Hepatocyte (in vitro differentiated cells): ENCODE measurements around the gene FRRS1. TPM values are rescaled to one million over a fixed set of nuclear protein-coding genes. Genes with fewer than 3 reads are reported as not detected.

Source experiments
- DNase-seq: peaks from one replicate; pipeline ENCODE4 v3.0.0-alpha.2; 2016; ENCODE audit warnings: low spot score
- H2AFZ ChIP-seq: fragments of 200-600 bp; sonication (generic); 2 replicates; pipeline ENCODE4 v1.6.0; 2016; ENCODE audit warnings: antibody characterized with exemption, mild to moderate bottlenecking
- H3K27ac ChIP-seq: fragments of 200-600 bp; sonication (generic); 2 replicates; pipeline ENCODE4 v1.5.1; 2016; ENCODE audit warnings: mild to moderate bottlenecking
- H3K27me3 ChIP-seq: fragments of 200-600 bp; sonication (generic); 2 replicates; pipeline ENCODE4 v1.6.1; 2016
- H3K36me3 ChIP-seq: fragments of 200-600 bp; sonication (generic); replicated peaks from 2 replicates; pipeline ENCODE4 v1.5.1; 2016; ENCODE audit warnings: low read depth; ENCODE audit not compliant: insufficient read depth
- H3K4me1 ChIP-seq: fragments of 200-600 bp; sonication (generic); 2 replicates; pipeline ENCODE4 v1.5.1; 2016; ENCODE audit warnings: mild to moderate bottlenecking, moderate library complexity; ENCODE audit not compliant: insufficient read depth
- H3K4me2 ChIP-seq: fragments of 200-600 bp; sonication (generic); 2 replicates; pipeline ENCODE4 v1.6.0; 2016
- H3K4me3 ChIP-seq: fragments of 200-600 bp; sonication (generic); 2 replicates; pipeline ENCODE4 v1.5.1; 2016; ENCODE audit warnings: mild to moderate bottlenecking
- H3K79me2 ChIP-seq: fragments of 200-600 bp; sonication (generic); 2 replicates; pipeline ENCODE4 v1.6.0; 2017; ENCODE audit warnings: mild to moderate bottlenecking
- H3K9me2 ChIP-seq: fragments of 200-600 bp; sonication (generic); replicated peaks from 2 replicates; pipeline ENCODE4 v1.6.0; 2017; ENCODE audit warnings: mild to moderate bottlenecking; ENCODE audit not compliant: insufficient read depth
- H3K9me3 ChIP-seq: fragments of 200-600 bp; sonication (generic); 2 replicates; pipeline ENCODE4 v1.5.1; 2016; ENCODE audit warnings: low read depth, mild to moderate bottlenecking
- H4K20me1 ChIP-seq: fragments of 200-600 bp; sonication (generic); 2 replicates; pipeline ENCODE4 v1.6.0; 2016; ENCODE audit warnings: mild to moderate bottlenecking; ENCODE audit not compliant: insufficient read depth, poor library complexity, severe bottlenecking
- CTCF ChIP-seq: fragments of 200-600 bp; sonication (generic); IDR thresholded peaks from 2 replicates; pipeline ENCODE4 v1.5.1; 2016; ENCODE audit warnings: antibody characterized with exemption, mild to moderate bottlenecking; ENCODE audit not compliant: poor library complexity
- EZH2 ChIP-seq: fragments of 200-600 bp; sonication (generic); IDR thresholded peaks from 2 replicates; pipeline ENCODE4 v1.6.1; 2016; ENCODE audit warnings: antibody characterized with exemption, mild to moderate bottlenecking, borderline replicate concordance
- EZH2phosphoT487 ChIP-seq: fragments of 200-600 bp; sonication (generic); IDR thresholded peaks from one replicate; pipeline ENCODE4 v1.6.1; 2018; ENCODE audit warnings: antibody characterized with exemption, mild to moderate bottlenecking, low read depth, moderate library complexity; ENCODE audit not compliant: unreplicated experiment, severe bottlenecking
- WGBS: methylation state at CpG from one replicate; pipeline ENCODE4 v1.1.6; 2016; ENCODE audit warnings: low lambda C conversion rate; ENCODE audit errors: missing lambda C conversion rate; 5-methylcytosine and 5-hydroxymethylcytosine counted together
- polyA plus RNA-seq: library from polyadenylated mRNA; unstranded; fragments of >200 nt; fragmentation: Nextera tagmentation; extraction: Ambion mirVana; gene quantifications from 2 replicates; pipeline ENCODE4 v1.2.1, GENCODE V29; 2016
- total RNA-seq: library from RNA; depleted of rRNA; stranded (reverse); fragments of >200 nt; gene quantifications from 2 replicates; pipeline ENCODE4 v1.2.3, GENCODE V29; 2014

FRRS1 gene
- total and polyA plus RNA-seq, 2 experiments from 2014 or later, result 1.5 to 26.8 TPM

GRCh38 chr1:99749504-99750347 lies 16.7 kb downstream of the FRRS1 start:
- Histone ChIP-seq H3K9me2 (no peaks in the 10 kb centered on the region), H3K36me3 (no peaks in the 10 kb centered on the region), H3K4me3 (no peak overlapping the region), H4K20me1 (no peaks in the 10 kb centered on the region), H3K27me3 (no peaks in the 10 kb centered on the region), H3K9me3 (no peaks in the 10 kb centered on the region), H3K4me1 (no peaks in the 10 kb centered on the region), H3K27ac (peak overlapping the region; percentile 19), H3K4me2 (no peak overlapping the region), H3K79me2 (peaks cover 5% of the 10 kb centered on the region), H2AFZ (no peak overlapping the region)
- TF ChIP-seq EZH2, result no peak
- no peak for TF ChIP-seq CTCF
- TF ChIP-seq EZH2phosphoT487, result no peak
- 46% methylated on average over 2 of the region's 2 CpGs for WGBS
- no peak for DNase-seq

- H3K9me2 ChIP-seq, result no peaks in the 10 kb centered on the region
- no peak overlapping the region for H3K4me2 ChIP-seq
- TF ChIP-seq EZH2phosphoT487, result no peak
- TF ChIP-seq EZH2, result no peak
- TF ChIP-seq CTCF, result no peak
- no peaks in the 10 kb centered on the region for H3K4me1 ChIP-seq
- peak overlapping the region; percentile 19 for H3K27ac ChIP-seq
- no peaks in the 10 kb centered on the region for H3K27me3 ChIP-seq
- 50% methylated on average over 2 of the region's 2 CpGs for whole genome bisulfite sequencing
- no peak overlapping the region for H3K4me3 ChIP-seq
- H3K9me3 ChIP-seq, result no peaks in the 10 kb centered on the region
- no peaks in the 10 kb centered on the region for H3K36me3 ChIP-seq
- no peak overlapping the region for H2AFZ ChIP-seq
- DNase-seq, result peak; percentile 51
- H4K20me1 ChIP-seq, result no peaks in the 10 kb centered on the region
- H3K79me2 ChIP-seq, result peaks cover 5% of the 10 kb centered on the region
These were observed 18.0 kb downstream of the FRRS1 start for GRCh38 chr1:99748419-99748818.

- H3K4me2 ChIP-seq, result no peak overlapping the region
- no peaks in the 10 kb centered on the region for H4K20me1 ChIP-seq
- no peak overlapping the region for H3K27ac ChIP-seq
- no peaks in the 10 kb centered on the region for H3K9me2 ChIP-seq
- DNase-seq, result no peak
- no peaks in the 10 kb centered on the region for H3K4me1 ChIP-seq
- no peak overlapping the region for H2AFZ ChIP-seq
- 54% methylated on average over 2 of the region's 2 CpGs for WGBS
- no peaks in the 10 kb centered on the region for H3K9me3 ChIP-seq
- no peaks in the 10 kb centered on the region for H3K27me3 ChIP-seq
- H3K36me3 ChIP-seq, result no peaks in the 10 kb centered on the region
- no peak overlapping the region for H3K4me3 ChIP-seq
- H3K79me2 ChIP-seq, result no peaks in the 10 kb centered on the region
- TF ChIP-seq EZH2phosphoT487, result no peak
- no peak for TF ChIP-seq CTCF
- TF ChIP-seq EZH2, result no peak
These were observed 20.8 kb downstream of the FRRS1 start for GRCh38 chr1:99745684-99746083.
